NB4 (cell line): ENCODE results near the gene GRHL3.

Experiments used
- MYC ChIP-seq: IDR thresholded peaks from 2 replicates; pipeline ENCODE4 v1.6.1; 2011; ENCODE audit warnings: low read depth, low read length
- POLR2A ChIP-seq: IDR thresholded peaks from 2 replicates; pipeline ENCODE4 v1.6.1; 2011; ENCODE audit warnings: mild to moderate bottlenecking; ENCODE audit not compliant: insufficient read length; ENCODE audit errors: extremely low read depth
- TF ChIP-seq, protein P1 (sequence below): IDR thresholded peaks from one replicate; pipeline ENCODE4 v1.5.1; 2012; ENCODE audit warnings: low read depth, low read length
- TF ChIP-seq, protein P2 (sequence below): IDR thresholded peaks from 2 replicates; pipeline ENCODE4 v1.6.1; 2011; ENCODE audit warnings: low read depth, low read length

DNA sequence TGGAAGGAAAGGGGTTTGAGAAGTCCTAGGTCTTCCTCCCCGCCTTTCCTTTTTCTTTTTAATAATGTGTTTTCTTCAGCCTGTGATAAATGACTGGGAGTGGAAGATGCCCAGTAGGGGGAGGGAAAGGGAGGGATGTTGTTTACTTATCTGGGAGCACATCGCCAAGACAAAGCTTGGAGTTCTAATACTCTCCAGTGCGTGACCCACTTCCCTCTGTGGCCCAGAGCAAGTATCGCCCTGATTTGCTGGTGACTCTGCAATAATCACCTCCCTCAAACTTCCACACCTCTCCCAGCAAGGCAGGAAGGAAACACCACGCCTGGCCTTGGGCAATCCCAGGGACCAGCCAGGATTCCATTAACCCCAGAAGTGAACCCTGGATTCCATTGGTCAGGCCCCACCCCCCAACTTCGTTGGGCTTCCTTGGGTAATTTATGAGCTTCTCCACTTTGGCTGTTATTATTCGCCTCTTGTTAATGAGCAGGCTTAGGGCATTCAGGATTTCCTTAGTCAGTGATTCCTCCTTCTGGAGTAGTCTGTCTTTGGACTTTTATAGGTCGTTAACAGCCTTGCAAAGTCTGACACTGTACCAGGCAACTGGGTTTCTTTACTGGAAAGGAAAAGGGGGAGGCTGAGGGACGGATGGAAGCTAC, 24.3 kb upstream of the GRHL3 start:
- TF ChIP-seq MYC (no peak), POLR2A (no peak)
- TF ChIP-seq, protein P1, sequence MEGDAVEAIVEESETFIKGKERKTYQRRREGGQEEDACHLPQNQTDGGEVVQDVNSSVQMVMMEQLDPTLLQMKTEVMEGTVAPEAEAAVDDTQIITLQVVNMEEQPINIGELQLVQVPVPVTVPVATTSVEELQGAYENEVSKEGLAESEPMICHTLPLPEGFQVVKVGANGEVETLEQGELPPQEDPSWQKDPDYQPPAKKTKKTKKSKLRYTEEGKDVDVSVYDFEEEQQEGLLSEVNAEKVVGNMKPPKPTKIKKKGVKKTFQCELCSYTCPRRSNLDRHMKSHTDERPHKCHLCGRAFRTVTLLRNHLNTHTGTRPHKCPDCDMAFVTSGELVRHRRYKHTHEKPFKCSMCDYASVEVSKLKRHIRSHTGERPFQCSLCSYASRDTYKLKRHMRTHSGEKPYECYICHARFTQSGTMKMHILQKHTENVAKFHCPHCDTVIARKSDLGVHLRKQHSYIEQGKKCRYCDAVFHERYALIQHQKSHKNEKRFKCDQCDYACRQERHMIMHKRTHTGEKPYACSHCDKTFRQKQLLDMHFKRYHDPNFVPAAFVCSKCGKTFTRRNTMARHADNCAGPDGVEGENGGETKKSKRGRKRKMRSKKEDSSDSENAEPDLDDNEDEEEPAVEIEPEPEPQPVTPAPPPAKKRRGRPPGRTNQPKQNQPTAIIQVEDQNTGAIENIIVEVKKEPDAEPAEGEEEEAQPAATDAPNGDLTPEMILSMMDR, result no peak
- TF ChIP-seq, protein P2, sequence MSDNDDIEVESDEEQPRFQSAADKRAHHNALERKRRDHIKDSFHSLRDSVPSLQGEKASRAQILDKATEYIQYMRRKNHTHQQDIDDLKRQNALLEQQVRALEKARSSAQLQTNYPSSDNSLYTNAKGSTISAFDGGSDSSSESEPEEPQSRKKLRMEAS, result no peak
